Prostate gland (tissue), 2 donors: ENCODE results near the gene OVCA2. TPM values are rescaled to one million over a fixed set of nuclear protein-coding genes. Genes with fewer than 3 reads are reported as not detected.

Experiments
- DNase-seq: peaks from one replicate; pipeline ENCODE4 v3.0.0-alpha.2; 2019; ENCODE audit warnings: low spot score
- H3K27ac ChIP-seq, 2 donors: fragments of 200-600 bp; sonication (generic); 2 replicates each; pipeline ENCODE4 v1.5.1; 2017 to 2019
- H3K27me3 ChIP-seq: fragments of 200-600 bp; sonication (generic); replicated peaks from 2 replicates; pipeline ENCODE4 v1.5.1; 2019; ENCODE audit not compliant: insufficient read depth
- H3K36me3 ChIP-seq, 2 donors: fragments of 200-600 bp; sonication (generic); 1 replicate in 1 of 2; 2 replicates in 1 of 2; pipeline versions ENCODE4 v1.5.1 to v1.8.1; 2017 to 2019
- H3K4me1 ChIP-seq: fragments of 200-600 bp; sonication (generic); replicated peaks from 2 replicates; pipeline ENCODE4 v1.5.1; 2019
- H3K4me3 ChIP-seq, 2 donors: fragments of 200-600 bp; sonication (generic); 2 replicates each; pipeline ENCODE4 v1.5.1; 2017 to 2019
- H3K9me3 ChIP-seq: fragments of 200-600 bp; sonication (generic); 2 replicates; pipeline ENCODE4 v1.5.1; 2017
- CTCF ChIP-seq, 4 experiments: fragments of 200-600 bp in 2 of 4; fragments of 450-650 bp in 2 of 4; sonication (generic) in 2 of 4; IDR thresholded peaks; 1 replicate in 3 of 4; 2 replicates in 1 of 4; pipeline ENCODE4 v1.5.1; 2016 to 2019; ENCODE audit warnings: antibody characterized with exemption in 4 of 4, mild to moderate bottlenecking in 2 of 4, moderate library complexity in 2 of 4
- POLR2A ChIP-seq: fragments of 450-650 bp; IDR thresholded peaks from one replicate; pipeline ENCODE4 v1.6.1; 2016; ENCODE audit warnings: antibody characterized with exemption, mild to moderate bottlenecking
- POLR2AphosphoS5 ChIP-seq: sonication (generic); formaldehyde crosslinking; IDR thresholded peaks from one replicate; pipeline ENCODE4 v1.6.1; 2017; ENCODE audit warnings: antibody characterized with exemption
- WGBS: methylation state at CpG from one replicate; pipeline ENCODE4 v1.1.5; 2018; 5-methylcytosine and 5-hydroxymethylcytosine counted together
- intact Hi-C: fragments of 100-400 bp; cut with DNase I; formaldehyde crosslinking; loops from one replicate; pipeline ENCODE4 v1.14.2; 2022
- total RNA-seq, 2 donors: library from RNA; depleted of rRNA; stranded (reverse); fragments of >200 nt; gene quantifications; one replicate each; pipeline ENCODE4 v1.1.0, GENCODE V29; 2016

OVCA2 gene
- total RNA-seq, 2 donors from 2014 or later = 52.2 to 57.5 TPM

GRCh38 chr17:2075336-2076086 is 33.7 kb downstream of the OVCA2 start:
- WGBS = 53% methylated on average over 13 of the region's 13 CpGs
- Histone ChIP-seq H3K9me3 (no peaks in the 10 kb centered on the region), H3K36me3 (peaks cover 0 to 2% of the 10 kb centered on the region in 2 donors), H3K27ac (peak overlapping the region; percentile 1 to 42), H3K4me3 (no peak overlapping the region), H3K4me1 (peaks cover 2% of the 10 kb centered on the region), H3K27me3 (no peaks in the 10 kb centered on the region)
- no peak for TF ChIP-seq POLR2A
- no peak for TF ChIP-seq CTCF (IDR thresholded peaks at IDR 0.05)
- no peak for TF ChIP-seq POLR2AphosphoS5
- DNase-seq = no peak
- intact Hi-C loops = no loop called here

GRCh38 chr17:2076087-2076984 is 34.5 kb downstream of the OVCA2 start:
- 54% methylated on average over 17 of the region's 17 CpGs for WGBS

GRCh38 chr17:2077040-2077439 is 35.2 kb downstream of the OVCA2 start:
- WGBS = 75% methylated on average over 8 of the region's 8 CpGs
- Histone ChIP-seq H3K4me3 (no peak overlapping the region), H3K4me1 (no peaks in the 10 kb centered on the region), H3K36me3 (peaks cover 6 to 7% of the 10 kb centered on the region in 2 donors), H3K27me3 (no peaks in the 10 kb centered on the region), H3K27ac (peak overlapping the region; percentile 12 to 42), H3K9me3 (no peaks in the 10 kb centered on the region)
- TF ChIP-seq POLR2AphosphoS5 = no peak
- no peak for TF ChIP-seq POLR2A
- no peak for TF ChIP-seq CTCF (IDR thresholded peaks at IDR 0.05)
- intact Hi-C loops = no loop called here
- DNase-seq = no peak

More at GRCh38 chr17:2076087-2076984, 34.5 kb downstream of the OVCA2 start:
- TF ChIP-seq CTCF (IDR thresholded peaks at IDR 0.05) = no peak
- TF ChIP-seq POLR2AphosphoS5 = no peak
- TF ChIP-seq POLR2A = no peak
- no peak overlapping the region for H3K4me3 ChIP-seq
- no peaks in the 10 kb centered on the region for H3K4me1 ChIP-seq
- H3K27ac ChIP-seq = peak overlapping the region; percentile 1 to 42
- intact Hi-C loops = no loop called here
- H3K9me3 ChIP-seq = no peaks in the 10 kb centered on the region
- H3K27me3 ChIP-seq = no peaks in the 10 kb centered on the region
- H3K36me3 ChIP-seq = peaks cover 6% of the 10 kb centered on the region in 2 donors
- no peak for DNase-seq

GRCh38 chr17:2081564-2081963 is 39.7 kb downstream of the OVCA2 start:
- no peak for TF ChIP-seq POLR2AphosphoS5
- no peak for TF ChIP-seq POLR2A
- TF ChIP-seq CTCF (IDR thresholded peaks at IDR 0.05) = no peak
- H3K27ac ChIP-seq = peak overlapping the region; percentile 37 to 69
- WGBS = 88% methylated on average over 9 of the region's 9 CpGs
- no peak for DNase-seq
- no peak overlapping the region for H3K4me3 ChIP-seq
- peaks cover 6 to 7% of the 10 kb centered on the region in 2 donors for H3K36me3 ChIP-seq
- intact Hi-C loops = no loop called here
- H3K4me1 ChIP-seq = peaks cover 8% of the 10 kb centered on the region
- no peaks in the 10 kb centered on the region for H3K9me3 ChIP-seq
- no peaks in the 10 kb centered on the region for H3K27me3 ChIP-seq
